HepG2 (cell line): ENCODE measurements around the gene MFAP4. TPM values are rescaled to one million over a fixed set of nuclear protein-coding genes. Genes with fewer than 3 reads are reported as not detected.

Experiments
- ATAC-seq: fragments of 200-7000 bp; cut with Tn5 transposase; 3 replicates; pipeline ENCODE4 v1.9.1; 2020; ENCODE audit warnings: mild to moderate bottlenecking, moderate library complexity
- BruUV-seq: library from RNA; stranded (reverse); fragments of 400-500 nt; replicated peaks from 2 replicates; lab custom pipeline; 2021; lab: Mats Ljungman, UMichigan
- CTCF ChIA-PET: fragments of 300-600 bp; formaldehyde crosslinking; extraction: SDS; loops from one replicate; lab custom pipeline; 2021; ENCODE audit warnings: low total read pairs, inconsistent platforms, low intra/inter-chr PET ratio; lab: Yijun Ruan, JAX
- POLR2A ChIA-PET: fragments of 350-600 bp; sonication (Branson Sonifier 250); formaldehyde crosslinking; loops from one replicate; lab custom pipeline; 2020; ENCODE audit warnings: antibody characterized with exemption, inconsistent platforms; lab: Yijun Ruan, JAX
- DNase-seq: peaks from one replicate; pipeline ENCODE4 v3.0.0-alpha.2; 2015; ENCODE audit warnings: low spot score
- FAIRE-seq: peaks from 3 replicates; lab custom pipeline; 2011; peaks lifted over from hg19 to GRCh38; lab: Jason Lieb, UNC
- H2AFZ ChIP-seq: one replicate; pipeline ENCODE4 v1.6.1; 2011; ENCODE audit warnings: low read length, inconsistent platforms
- H3K27ac ChIP-seq: fragments of 300-600 bp; 3 replicates; pipeline ENCODE4 v1.8.0; 2011; ENCODE audit warnings: mixed run types, mild to moderate bottlenecking, mixed read lengths, low read length, inconsistent platforms; ENCODE audit not compliant: insufficient read depth; ENCODE audit errors: extremely low read length
- H3K27me3 ChIP-seq, 2 experiments: fragments of 200-600 bp in 1 of 2; 2 replicates in 1 of 2; 3 replicates in 1 of 2; pipeline versions ENCODE4 v1.6.0 to v1.8.0; 2011; ENCODE audit warnings: low read length in 2 of 2, mild to moderate bottlenecking in 2 of 2, moderate library complexity in 2 of 2, inconsistent platforms in 1 of 2; ENCODE audit not compliant: insufficient read depth in 2 of 2, control insufficient read depth in 1 of 2
- H3K36me3 ChIP-seq, 2 experiments: fragments of 200-600 bp in 1 of 2; replicated peaks in 1 of 2; 2 replicates in 1 of 2; 3 replicates in 1 of 2; pipeline versions ENCODE4 v1.5.1 to v1.8.0; 2011; ENCODE audit warnings: low read length in 2 of 2, inconsistent platforms in 1 of 2; ENCODE audit not compliant: insufficient read depth in 2 of 2, control insufficient read depth in 1 of 2
- H3K4me1 ChIP-seq: 2 replicates; pipeline ENCODE4 v1.5.1; 2012; ENCODE audit warnings: low read length, inconsistent platforms; ENCODE audit not compliant: insufficient read depth
- H3K4me2 ChIP-seq: 2 replicates; pipeline ENCODE4 v1.6.0; 2011; ENCODE audit warnings: low read depth, low read length, inconsistent platforms
- H3K4me3 ChIP-seq, 3 experiments: fragments of 200-600 bp in 1 of 3; sonication (generic), shearing (Covaris generic) in 1 of 3; replicated peaks in 1 of 3; 2 replicates each; pipeline ENCODE4 v1.5.1; 2011 to 2016; ENCODE audit warnings: low read length in 3 of 3, inconsistent platforms in 2 of 3, low read depth in 2 of 3, mild to moderate bottlenecking in 2 of 3, control low read depth in 1 of 3, mixed read lengths in 1 of 3; ENCODE audit not compliant: insufficient read depth in 1 of 3
- H3K79me2 ChIP-seq: one replicate; pipeline ENCODE4 v1.6.1; 2011; ENCODE audit warnings: low read length, inconsistent platforms; ENCODE audit not compliant: insufficient read depth
- H3K9ac ChIP-seq: 2 replicates; pipeline ENCODE4 v1.6.0; 2011; ENCODE audit warnings: mild to moderate bottlenecking, low read depth, low read length, inconsistent platforms; ENCODE audit not compliant: insufficient read depth
- H3K9me3 ChIP-seq: 2 replicates; pipeline ENCODE4 v1.5.1; 2012; ENCODE audit warnings: mild to moderate bottlenecking, low read length
- H4K20me1 ChIP-seq: 2 replicates; pipeline ENCODE4 v1.6.0; 2011; ENCODE audit warnings: inconsistent platforms, mild to moderate bottlenecking, low read length, moderate library complexity; ENCODE audit not compliant: insufficient read depth
- ATF3 ChIP-seq: sonication (generic); formaldehyde crosslinking; IDR thresholded peaks from 2 replicates; pipeline ENCODE4 v1.4.0; 2020; ENCODE audit warnings: missing genetic modification reagents
- BRF2 ChIP-seq: sonication (generic); formaldehyde crosslinking; IDR thresholded peaks from 2 replicates; pipeline ENCODE4 v1.8.1; 2022; ENCODE audit warnings: mild to moderate bottlenecking, missing genetic modification reagents
- GATAD2A ChIP-seq: IDR thresholded peaks from 2 replicates; pipeline ENCODE4 v1.6.1; 2016
- MBD4 ChIP-seq: IDR thresholded peaks from 2 replicates; pipeline ENCODE4 v1.6.1; 2012; ENCODE audit warnings: low read length, inconsistent platforms, borderline replicate concordance
- MED8 ChIP-seq: sonication (generic); formaldehyde crosslinking; IDR thresholded peaks from 2 replicates; pipeline ENCODE4 v1.8.1; 2023; ENCODE audit warnings: mild to moderate bottlenecking, missing genetic modification reagents; ENCODE audit not compliant: insufficient replicate concordance
- NFE2L1 ChIP-seq: sonication (generic); formaldehyde crosslinking; IDR thresholded peaks from 2 replicates; pipeline ENCODE4 v1.4.0; 2020; ENCODE audit warnings: missing genetic modification reagents, mild to moderate bottlenecking, borderline replicate concordance
- NONO ChIP-seq, 2 experiments: fragments of 450-650 bp in 1 of 2; sonication (generic) in 1 of 2; formaldehyde crosslinking in 1 of 2; IDR thresholded peaks in 1 of 2; conservative IDR thresholded peaks in 1 of 2; 2 replicates each; pipeline versions ENCODE4 v1.6.1 to v1.8.0; 2017 to 2022; ENCODE audit warnings: mild to moderate bottlenecking in 1 of 2, missing genetic modification reagents in 1 of 2, moderate library complexity in 1 of 2
- PCBP1 ChIP-seq: fragments of 200-400 bp; formaldehyde crosslinking; IDR thresholded peaks from 2 replicates; pipeline ENCODE4 v1.6.1; 2017; ENCODE audit warnings: mild to moderate bottlenecking, low read depth, low read length, borderline replicate concordance
- SIX4 ChIP-seq: sonication (generic); formaldehyde crosslinking; IDR thresholded peaks from 2 replicates; pipeline ENCODE4 v1.4.0; 2020; ENCODE audit warnings: missing genetic modification reagents
- SMYD3 ChIP-seq: sonication (generic); formaldehyde crosslinking; IDR thresholded peaks from 2 replicates; pipeline ENCODE4 v1.8.1; 2023; ENCODE audit warnings: mild to moderate bottlenecking, missing genetic modification reagents
- TCF12 ChIP-seq, 2 experiments: fragments of 450-650 bp in 1 of 2; sonication (generic) in 1 of 2; formaldehyde crosslinking in 1 of 2; IDR thresholded peaks; 2 replicates each; pipeline versions ENCODE4 v1.6.1 to v1.8.0; 2017 to 2022; ENCODE audit warnings: antibody characterized with exemption in 1 of 2, mild to moderate bottlenecking in 1 of 2, missing genetic modification reagents in 1 of 2, moderate library complexity in 1 of 2
- TEAD3 ChIP-seq: optimal IDR thresholded peaks from 2 replicates; pipeline ENCODE3; 2016; ENCODE audit warnings: borderline replicate concordance
- TIGD3 ChIP-seq: sonication (generic); formaldehyde crosslinking; IDR thresholded peaks from 2 replicates; pipeline ENCODE4 v1.5.1; 2020; ENCODE audit warnings: mild to moderate bottlenecking, missing genetic modification reagents, borderline replicate concordance
- ZC3H13 ChIP-seq: sonication (generic); formaldehyde crosslinking; IDR thresholded peaks from 2 replicates; pipeline ENCODE4 v1.8.1; 2023; ENCODE audit warnings: mild to moderate bottlenecking, missing genetic modification reagents, moderate library complexity
- ZNF558 ChIP-seq: sonication (generic); formaldehyde crosslinking; IDR thresholded peaks from 2 replicates; pipeline ENCODE4 v1.9.0; 2022; ENCODE audit warnings: mild to moderate bottlenecking, missing genetic modification reagents, borderline replicate concordance
- ZNF747 ChIP-seq: sonication (generic); formaldehyde crosslinking; IDR thresholded peaks from 2 replicates; pipeline ENCODE4 v1.8.1; 2023; ENCODE audit warnings: missing genetic modification reagents, mild to moderate bottlenecking, borderline replicate concordance
- ZNF75D ChIP-seq: sonication (generic); formaldehyde crosslinking; IDR thresholded peaks from 2 replicates; pipeline ENCODE4 v1.8.1; 2023; ENCODE audit warnings: missing genetic modification reagents, mild to moderate bottlenecking, borderline replicate concordance
- ZNF792 ChIP-seq: IDR thresholded peaks from 2 replicates; pipeline ENCODE4 v1.6.1; 2016
- WGBS: methylation state at CpG from one replicate; pipeline ENCODE4 v1.1.6; 2017; ENCODE audit warnings: low lambda C conversion rate; 5-methylcytosine and 5-hydroxymethylcytosine counted together
- in situ Hi-C: cut with HindIII; loops from 2 replicates; pipeline ENCODE4 v1.10.0; 2017; ENCODE audit warnings: low pct_unique_long_range_greater_than_20kb; ENCODE audit not compliant: extremely low pct_ligation_motif_present
- intact Hi-C: fragments of 100-400 bp; cut with micrococcal nuclease; formaldehyde crosslinking; loops from one replicate; pipeline ENCODE4 v1.10.0; 2022; ENCODE audit not compliant: unreplicated experiment
- polyA plus RNA-seq, 8 experiments: library from polyadenylated mRNA; depleted of rRNA in 3 of 8; stranded (reverse) in 7 of 8; unstranded in 1 of 8; fragments of >200 nt; fragmentation: Illumina TruSeq in 4 of 8; extraction: Trizol in 4 of 8; gene quantifications; 2 replicates each; pipeline versions ENCODE4 v1.2.1 to v1.2.3, GENCODE V29; 2011 to 2016; ENCODE audit warnings: low read depth in 4 of 8, missing spikeins in 1 of 8, mixed read lengths in 1 of 8; ENCODE audit not compliant: insufficient read depth in 1 of 8
- total RNA-seq, 5 experiments: library from RNA; depleted of rRNA; stranded (reverse); fragments of >200 nt; fragmentation: Illumina TruSeq; extraction: Trizol; gene quantifications; 2 replicates each; pipeline ENCODE4 v1.2.3, GENCODE V29; 2016; ENCODE audit warnings: low read depth in 1 of 5
- TF ChIP-seq, protein P1 (sequence below): IDR thresholded peaks from 2 replicates; pipeline ENCODE4 v1.6.1; 2012; ENCODE audit warnings: inconsistent platforms

Gene MFAP4
- total and polyA plus RNA-seq, 2 of the 13 experiments (the other 11 are each of a cell fraction or from before 2014, with no cell fraction given) = 0.08 TPM; not detected in 1

- no peak for FAIRE-seq
- H3K9ac ChIP-seq = no peak overlapping the region
- no peak for DNase-seq
- no TSS peak for BruUV-seq
- POLR2A ChIA-PET = no interaction called here
- no peaks in the 10 kb centered on the region for H3K9me3 ChIP-seq
- CTCF ChIA-PET = no interaction called here
- no peak overlapping the region for H2AFZ ChIP-seq
- no peak overlapping the region for H3K27ac ChIP-seq
- H3K4me1 ChIP-seq = no peaks in the 10 kb centered on the region
- no peak overlapping the region for H3K4me3 ChIP-seq
- in situ Hi-C loops = no loop called here
- intact Hi-C loops = no loop called here
- TF ChIP-seq PCBP1 (no peak), GATAD2A (no peak), TEAD3 (CRISPR knock-in tag) (no peak), ZNF792 (CRISPR knock-in tag) (no peak), BRF2 (CRISPR knock-in tag) (no peak), ATF3 (CRISPR knock-in tag) (no peak), MBD4 (no peak), ZC3H13 (CRISPR knock-in tag) (no peak), NFE2L1 (CRISPR knock-in tag) (no peak), SMYD3 (CRISPR knock-in tag) (no peak), ZNF558 (no peak), NONO (IDR thresholded peaks at IDR 0.05) (no peak), NONO (CRISPR knock-in tag; conservative IDR thresholded peaks at IDR 0.05) (no peak), ZNF75D (CRISPR knock-in tag) (no peak), TIGD3 (CRISPR knock-in tag) (no peak), TCF12 (IDR thresholded peaks at IDR 0.05) (no peak), TCF12 (CRISPR knock-in tag; IDR thresholded peaks at IDR 0.05) (no peak), MED8 (CRISPR knock-in tag) (no peak), ZNF747 (CRISPR knock-in tag) (no peak), SIX4 (CRISPR knock-in tag) (no peak)
- TF ChIP-seq, protein P1, sequence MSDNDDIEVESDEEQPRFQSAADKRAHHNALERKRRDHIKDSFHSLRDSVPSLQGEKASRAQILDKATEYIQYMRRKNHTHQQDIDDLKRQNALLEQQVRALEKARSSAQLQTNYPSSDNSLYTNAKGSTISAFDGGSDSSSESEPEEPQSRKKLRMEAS = no peak
- no peaks in the 10 kb centered on the region for H3K79me2 ChIP-seq
- H3K4me2 ChIP-seq = no peak overlapping the region
- 21% methylated on average over 3 of the region's 3 CpGs for WGBS
- H4K20me1 ChIP-seq = no peaks in the 10 kb centered on the region
- no peak for ATAC-seq
- H3K36me3 ChIP-seq = no peaks in the 10 kb centered on the region
- peaks cover 12 to 29% of the 10 kb centered on the region in 2 experiments for H3K27me3 ChIP-seq
Observed at GRCh38 chr17:19409066-19409465, 22.1 kb upstream of the MFAP4 start.
